H1 (cell line): ENCODE results near the gene SVOPL.

Source experiments
- BRCA1 ChIP-seq: IDR thresholded peaks from 2 replicates; pipeline ENCODE4 v1.6.1; 2012; ENCODE audit warnings: low read depth, low read length, improper control_type of control experiment
- RFX5 ChIP-seq: IDR thresholded peaks from 2 replicates; pipeline ENCODE4 v1.6.1; 2011; ENCODE audit warnings: low read depth, low read length, improper control_type of control experiment, borderline replicate concordance
- SP4 ChIP-seq: IDR thresholded peaks from 2 replicates; pipeline ENCODE4 v1.6.1; 2012; ENCODE audit warnings: low read length, inconsistent platforms
- YY1 ChIP-seq: IDR thresholded peaks from 2 replicates; pipeline ENCODE4 v1.6.1; 2011; ENCODE audit warnings: low read depth, mild to moderate bottlenecking, low read length
- TF ChIP-seq, protein P1 (sequence below), 3 experiments: IDR thresholded peaks; 1 replicate in 2 of 3; 2 replicates in 1 of 3; pipeline versions ENCODE4 v1.5.1 to v1.6.1; 2011; ENCODE audit warnings: low read length in 3 of 3, mild to moderate bottlenecking in 3 of 3, inconsistent platforms in 2 of 3, low read depth in 1 of 3, moderate library complexity in 1 of 3; ENCODE audit not compliant: insufficient read depth in 1 of 3; ENCODE audit errors: control extremely low read depth in 1 of 3
- TF ChIP-seq, protein P2 (sequence below): IDR thresholded peaks from 2 replicates; pipeline ENCODE4 v1.6.1; 2011; ENCODE audit warnings: low read length, improper control_type of control experiment

DNA sequence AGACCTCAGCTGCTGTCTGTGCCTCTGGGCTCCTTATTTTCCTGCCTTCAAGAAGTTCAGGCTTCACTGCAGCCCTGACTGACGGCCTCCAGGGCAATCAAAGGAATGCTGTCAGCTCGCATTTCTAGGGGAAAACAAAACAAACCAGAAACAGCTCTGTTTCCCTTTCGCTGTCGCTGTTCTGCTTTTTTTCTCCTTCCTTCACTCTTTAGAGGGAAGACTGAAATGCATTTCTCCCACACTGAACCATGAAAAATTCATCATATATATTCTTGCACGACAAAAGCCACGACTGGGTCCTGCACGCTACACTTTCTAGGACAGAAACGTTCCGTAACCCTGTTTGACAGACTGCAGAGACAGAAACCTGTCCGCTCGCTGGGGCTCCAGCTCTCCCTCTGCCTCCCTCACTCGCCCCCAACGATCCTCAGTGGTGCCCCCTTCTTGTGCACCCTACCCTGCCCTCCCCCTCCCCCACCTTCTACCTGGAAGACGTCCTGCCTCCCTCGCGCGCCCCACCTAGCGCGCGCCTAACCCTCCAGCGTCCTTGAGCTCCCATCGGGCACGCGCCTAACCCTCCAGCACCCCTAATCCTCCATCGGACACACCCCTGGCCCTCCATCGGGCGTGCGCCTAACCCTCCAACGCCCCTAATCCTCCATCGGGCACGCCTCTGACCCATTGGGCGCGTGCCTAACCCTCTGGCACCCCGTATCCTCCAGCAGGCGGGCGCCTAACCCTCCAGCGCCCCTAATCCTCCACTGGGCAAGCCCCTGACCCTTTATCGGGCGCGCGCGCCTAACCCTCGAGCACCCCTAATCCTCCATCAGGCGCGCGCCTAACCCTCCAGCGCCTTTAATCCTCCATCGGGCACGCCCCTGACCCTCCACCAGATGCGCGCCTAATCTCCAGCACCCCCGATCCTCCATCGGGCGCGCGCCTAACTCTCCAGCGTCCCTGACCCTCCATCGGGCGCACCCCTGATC is 37.1 kb downstream of the SVOPL start:
- TF ChIP-seq SP4 (no peak), RFX5 (no peak), YY1 (no peak), BRCA1 (no peak)
- TF ChIP-seq, protein P1, sequence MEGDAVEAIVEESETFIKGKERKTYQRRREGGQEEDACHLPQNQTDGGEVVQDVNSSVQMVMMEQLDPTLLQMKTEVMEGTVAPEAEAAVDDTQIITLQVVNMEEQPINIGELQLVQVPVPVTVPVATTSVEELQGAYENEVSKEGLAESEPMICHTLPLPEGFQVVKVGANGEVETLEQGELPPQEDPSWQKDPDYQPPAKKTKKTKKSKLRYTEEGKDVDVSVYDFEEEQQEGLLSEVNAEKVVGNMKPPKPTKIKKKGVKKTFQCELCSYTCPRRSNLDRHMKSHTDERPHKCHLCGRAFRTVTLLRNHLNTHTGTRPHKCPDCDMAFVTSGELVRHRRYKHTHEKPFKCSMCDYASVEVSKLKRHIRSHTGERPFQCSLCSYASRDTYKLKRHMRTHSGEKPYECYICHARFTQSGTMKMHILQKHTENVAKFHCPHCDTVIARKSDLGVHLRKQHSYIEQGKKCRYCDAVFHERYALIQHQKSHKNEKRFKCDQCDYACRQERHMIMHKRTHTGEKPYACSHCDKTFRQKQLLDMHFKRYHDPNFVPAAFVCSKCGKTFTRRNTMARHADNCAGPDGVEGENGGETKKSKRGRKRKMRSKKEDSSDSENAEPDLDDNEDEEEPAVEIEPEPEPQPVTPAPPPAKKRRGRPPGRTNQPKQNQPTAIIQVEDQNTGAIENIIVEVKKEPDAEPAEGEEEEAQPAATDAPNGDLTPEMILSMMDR (IDR thresholded peaks at IDR 0.05; ENCODE audit: control extremely low read depth in 1 of 3, insufficient read depth in 1 of 3, low read depth in 1 of 3, low read length in 3 of 3), result no peak
- TF ChIP-seq, protein P2, sequence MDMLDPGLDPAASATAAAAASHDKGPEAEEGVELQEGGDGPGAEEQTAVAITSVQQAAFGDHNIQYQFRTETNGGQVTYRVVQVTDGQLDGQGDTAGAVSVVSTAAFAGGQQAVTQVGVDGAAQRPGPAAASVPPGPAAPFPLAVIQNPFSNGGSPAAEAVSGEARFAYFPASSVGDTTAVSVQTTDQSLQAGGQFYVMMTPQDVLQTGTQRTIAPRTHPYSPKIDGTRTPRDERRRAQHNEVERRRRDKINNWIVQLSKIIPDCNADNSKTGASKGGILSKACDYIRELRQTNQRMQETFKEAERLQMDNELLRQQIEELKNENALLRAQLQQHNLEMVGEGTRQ, result no peak
